ENCODE measurements around the gene MBP.

MBP gene

DNA sequence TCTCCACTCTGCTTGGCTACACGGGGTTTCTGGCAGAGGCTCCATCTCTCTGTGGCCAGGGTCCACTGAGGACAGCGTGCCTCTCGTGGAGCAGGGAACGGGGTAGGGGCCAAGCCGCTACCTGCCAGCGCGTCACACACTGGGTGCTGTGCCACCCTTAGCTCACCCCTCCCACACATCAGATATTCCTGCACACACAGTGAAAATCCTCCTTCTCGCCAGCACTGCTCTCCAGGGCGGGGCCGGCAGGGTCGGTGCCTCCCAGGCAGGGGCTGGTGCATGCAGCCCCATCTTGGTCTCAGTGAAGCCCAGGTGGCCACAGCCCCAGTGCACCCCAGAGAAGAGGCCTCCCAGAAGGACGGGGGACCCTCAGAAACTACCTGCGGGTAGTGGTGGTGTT, 124.6 kb downstream of the MBP start:
- H3K4me1 ChIP-seq: no peaks in the 10 kb centered on the region
- H3K4me3 ChIP-seq: no peak overlapping the region

DNA sequence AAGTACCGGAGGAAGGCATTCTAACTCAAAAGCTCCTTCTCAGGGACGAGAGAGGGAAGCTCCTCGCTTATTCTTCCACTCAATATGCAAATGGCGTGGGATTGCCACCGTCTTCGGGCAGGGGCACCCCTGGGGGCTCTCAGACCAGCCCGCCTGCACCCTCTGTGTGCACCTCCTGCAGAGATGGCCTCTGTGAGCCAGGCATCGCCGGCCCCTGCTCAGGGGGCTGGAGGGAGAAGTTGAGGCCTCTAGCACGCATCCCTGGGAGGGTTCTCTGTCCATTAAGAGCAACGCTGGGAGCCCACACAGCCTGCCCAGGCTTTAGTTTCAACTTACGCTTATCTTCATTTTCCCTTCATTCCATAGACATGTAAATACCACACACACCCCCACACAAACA, 125.3 kb downstream of the MBP start:
- DNase-seq: peak in 1 of 2 donors; percentile 13
- peaks cover 0 to 32% (median 0%) of the 10 kb centered on the region in 3 donors for H3K36me3 ChIP-seq
- intact Hi-C loops (cut with DNase I; ENCODE audit: low total_unique reads): no loop called here
- TF ChIP-seq CTCF (IDR thresholded peaks at IDR 0.05): no peak
- no peaks in the 10 kb centered on the region for H3K4me1 ChIP-seq
- H3K27ac ChIP-seq: no peak overlapping the region
- H3K9me3 ChIP-seq: no peaks in the 10 kb centered on the region
- H3K4me3 ChIP-seq: no peak overlapping the region
- H3K27me3 ChIP-seq: no peaks in the 10 kb centered on the region

More for the DNA sequence above, 124.6 kb downstream of the MBP start:
- Histone ChIP-seq H3K36me3 (peaks cover 0 to 33% (median 0%) of the 10 kb centered on the region in 3 donors), H3K9me3 (no peaks in the 10 kb centered on the region), H3K27me3 (no peaks in the 10 kb centered on the region), H3K27ac (no peak overlapping the region)
- peak in 1 of 2 donors; percentile 12 for DNase-seq
- intact Hi-C loops (cut with DNase I; ENCODE audit: low total_unique reads): no loop called here
- TF ChIP-seq CTCF (IDR thresholded peaks at IDR 0.05): no peak

DNA sequence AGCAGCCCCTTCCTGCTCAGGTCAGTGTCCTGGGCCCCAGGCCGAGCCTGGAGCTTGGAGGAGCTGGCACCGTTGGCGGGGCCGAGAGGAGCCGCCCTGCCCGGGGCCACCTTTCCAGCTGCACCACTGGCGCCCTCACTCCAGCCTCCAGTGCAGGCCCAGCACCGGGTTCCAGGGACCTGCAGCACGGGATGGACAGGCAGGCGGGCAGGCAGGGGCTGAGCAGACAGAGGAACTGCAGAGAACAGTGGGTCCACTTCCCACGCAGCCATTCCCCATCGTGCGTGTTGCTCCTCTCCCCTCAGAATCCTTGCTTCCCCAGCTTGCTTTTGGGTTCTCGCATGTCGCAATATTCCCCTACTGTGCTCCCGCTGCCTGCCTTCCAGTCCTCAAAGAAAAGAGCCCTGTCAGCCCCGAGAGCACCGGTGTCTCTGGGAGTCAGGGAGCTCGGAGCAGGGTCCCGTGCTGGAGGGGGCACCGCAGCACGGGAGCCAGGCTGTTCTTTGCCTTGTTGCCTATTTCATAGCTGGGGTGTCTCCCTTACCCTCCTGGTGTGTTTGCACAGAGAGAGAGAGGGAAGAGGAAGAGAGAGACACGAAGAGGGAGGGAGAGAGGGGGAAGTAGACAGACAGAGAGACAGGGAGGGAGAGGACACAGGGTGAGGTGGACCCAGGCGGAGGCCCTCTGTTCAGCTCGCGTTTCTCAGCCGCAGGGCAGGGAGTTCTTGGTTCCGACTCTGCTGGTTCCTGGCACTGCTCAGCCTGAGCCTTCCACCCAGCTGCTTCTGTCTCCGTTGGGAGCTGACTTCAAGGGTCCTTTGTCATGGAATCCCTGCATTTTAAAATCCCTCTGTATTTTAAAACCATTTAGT, 126.0 kb downstream of the MBP start:
- H3K27ac ChIP-seq: no peak overlapping the region
- TF ChIP-seq CTCF (IDR thresholded peaks at IDR 0.05): no peak
- no peak for DNase-seq
- no peak overlapping the region for H3K4me3 ChIP-seq
- intact Hi-C loops (cut with DNase I; ENCODE audit: low total_unique reads): no loop called here
- H3K9me3 ChIP-seq: no peaks in the 10 kb centered on the region
- H3K27me3 ChIP-seq: no peaks in the 10 kb centered on the region
- no peaks in the 10 kb centered on the region for H3K4me1 ChIP-seq
- H3K36me3 ChIP-seq: peaks cover 0 to 27% (median 0%) of the 10 kb centered on the region in 3 donors

DNA sequence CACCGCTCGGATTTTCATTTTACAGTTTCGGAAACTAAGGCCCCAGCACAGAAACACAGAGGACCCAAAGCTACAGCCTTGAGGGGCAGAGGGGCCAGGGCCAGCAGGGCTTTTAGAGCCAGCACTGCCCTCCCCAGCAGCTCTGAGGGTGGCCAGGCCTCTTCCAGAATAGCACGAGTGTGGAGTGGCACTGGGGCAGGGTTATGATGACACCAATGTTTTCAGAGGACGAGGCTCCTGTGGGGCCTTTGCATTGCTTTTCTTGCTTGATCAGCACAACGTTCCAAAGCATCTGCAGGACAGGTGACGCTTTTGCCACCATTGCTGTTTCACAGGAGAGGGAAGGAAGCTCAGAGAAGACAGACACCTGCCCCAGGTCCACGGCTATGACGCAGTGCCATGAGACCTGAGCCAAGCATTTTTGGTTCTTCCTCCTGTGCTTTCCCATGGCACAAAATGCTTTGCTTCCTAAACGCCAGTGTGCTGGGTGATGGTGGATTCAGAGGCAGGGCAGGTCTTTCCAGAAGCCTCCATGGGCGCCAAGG, 126.9 kb downstream of the MBP start:
- Histone ChIP-seq H3K4me3 (no peak overlapping the region), H3K9me3 (no peaks in the 10 kb centered on the region), H3K27ac (no peak overlapping the region), H3K4me1 (peaks cover 0 to 4% (median 0%) of the 10 kb centered on the region in 4 donors), H3K36me3 (peaks cover 0 to 23% (median 0%) of the 10 kb centered on the region in 3 donors), H3K27me3 (no peaks in the 10 kb centered on the region)
- TF ChIP-seq CTCF (IDR thresholded peaks at IDR 0.05): no peak
- intact Hi-C loops (cut with DNase I; ENCODE audit: low total_unique reads): no loop called here
- no peak for DNase-seq

GRCh38 chr18:77004555-77005380, 127.8 kb downstream of the MBP start:
- Histone ChIP-seq H3K9me3 (no peaks in the 10 kb centered on the region), H3K27ac (no peak overlapping the region), H3K36me3 (peaks cover 0 to 20% (median 0%) of the 10 kb centered on the region in 3 donors), H3K4me3 (no peak overlapping the region), H3K27me3 (no peaks in the 10 kb centered on the region), H3K4me1 (peaks cover 0 to 6% (median 0%) of the 10 kb centered on the region in 4 donors)
- TF ChIP-seq CTCF (IDR thresholded peaks at IDR 0.05): no peak
- DNase-seq: no peak
- intact Hi-C loops (cut with DNase I; ENCODE audit: low total_unique reads): loop anchor here (5.0 kb wide), 1 partner anchor 203 kb away; no protein-coding TSS in a partner anchor
